K562 (cell line): ENCODE measurements around the gene IL10RB. TPM values are rescaled to one million over a fixed set of nuclear protein-coding genes. Genes with fewer than 3 reads are reported as not detected.

Experiments used
- ATAC-seq: fragments of 200-7000 bp; cut with Tn5 transposase; 3 replicates; pipeline ENCODE4 v1.9.1; 2020; ENCODE audit warnings: moderate library complexity
- BruUV-seq: library from RNA; stranded (reverse); fragments of 400-500 nt; replicated peaks from 2 replicates; lab custom pipeline; 2021; lab: Mats Ljungman, UMichigan
- CTCF ChIA-PET: fragments of 300-600 bp; formaldehyde crosslinking; extraction: SDS; loops from one replicate; lab custom pipeline; 2021; ENCODE audit warnings: low intra/inter-chr PET ratio; lab: Yijun Ruan, JAX
- POLR2A ChIA-PET: fragments of 300-600, 350-650 bp; sonication (Branson Sonifier 250); formaldehyde crosslinking; extraction: SDS; loops from one replicate; lab custom pipeline; 2021; ENCODE audit warnings: antibody characterized with exemption, inconsistent platforms; lab: Yijun Ruan, JAX
- DNase-seq, 4 experiments: peaks; one replicate each; pipeline versions ENCODE4 v3.0.0 to v3.0.0-alpha.2; 2011 to 2018; ENCODE audit warnings: low spot score in 3 of 4, mixed read lengths in 3 of 4; ENCODE audit errors: extremely low read depth in 1 of 4
- FAIRE-seq: peaks from 2 replicates; lab custom pipeline; 2011; peaks lifted over from hg19 to GRCh38; lab: Jason Lieb, UNC
- H2AFZ ChIP-seq: 2 replicates; pipeline ENCODE4 v1.6.0; 2011; ENCODE audit warnings: low read depth, low read length, control low read depth, inconsistent platforms
- H3K27ac ChIP-seq: fragments of 200-600 bp; 3 replicates; pipeline ENCODE4 v1.8.0; 2011; ENCODE audit warnings: low read depth, mild to moderate bottlenecking, control low read depth, inconsistent platforms, low read length, moderate library complexity, mixed read lengths; ENCODE audit errors: extremely low read depth
- H3K27me3 ChIP-seq, 2 experiments: fragments of 300-600 bp in 1 of 2; 2 replicates in 1 of 2; 3 replicates in 1 of 2; pipeline versions ENCODE4 v1.6.0 to v1.8.0; 2011; ENCODE audit warnings: inconsistent platforms in 2 of 2, low read length in 2 of 2, mild to moderate bottlenecking in 1 of 2, mixed read lengths in 1 of 2, moderate library complexity in 1 of 2; ENCODE audit not compliant: control insufficient read depth in 2 of 2, insufficient read depth in 2 of 2
- H3K36me3 ChIP-seq: fragments of 300-600 bp; 3 replicates; pipeline ENCODE4 v1.8.0; 2011; ENCODE audit warnings: mild to moderate bottlenecking, low read length, inconsistent platforms; ENCODE audit not compliant: control insufficient read depth, insufficient read depth
- H3K4me1 ChIP-seq, 2 experiments: fragments of 200-600 bp in 1 of 2; replicated peaks in 1 of 2; 2 replicates in 1 of 2; 3 replicates in 1 of 2; pipeline versions ENCODE4 v1.5.1 to v1.8.0; 2011; ENCODE audit warnings: inconsistent platforms in 2 of 2, low read length in 2 of 2, mild to moderate bottlenecking in 1 of 2, mixed read lengths in 1 of 2, moderate library complexity in 1 of 2; ENCODE audit not compliant: control insufficient read depth in 2 of 2, insufficient read depth in 2 of 2
- H3K4me2 ChIP-seq: 2 replicates; pipeline ENCODE4 v1.6.1; 2011; ENCODE audit warnings: low read length, control low read depth, inconsistent platforms, mixed read lengths; ENCODE audit not compliant: insufficient read depth
- H3K4me3 ChIP-seq: fragments of 200-600 bp; sonication (generic), shearing (Covaris generic); 2 replicates; pipeline ENCODE4 v1.5.1; 2016; ENCODE audit warnings: control low read depth, inconsistent platforms
- H3K79me2 ChIP-seq: fragments of 200-600 bp; 3 replicates; pipeline ENCODE4 v1.8.0; 2011; ENCODE audit warnings: low read length, inconsistent platforms; ENCODE audit not compliant: control insufficient read depth, insufficient read depth
- H3K9ac ChIP-seq, 2 experiments: 2 replicates each; pipeline versions ENCODE4 v1.6.0 to v1.6.1; 2011; ENCODE audit warnings: low read depth in 2 of 2, low read length in 2 of 2, control low read depth in 1 of 2, inconsistent platforms in 1 of 2, mild to moderate bottlenecking in 1 of 2, mixed read lengths in 1 of 2; ENCODE audit not compliant: insufficient read depth in 1 of 2
- H3K9me1 ChIP-seq: one replicate; pipeline ENCODE4 v1.6.0; 2011; ENCODE audit warnings: inconsistent platforms, mild to moderate bottlenecking, low read length, moderate library complexity; ENCODE audit not compliant: control insufficient read depth, insufficient read depth
- H3K9me3 ChIP-seq: replicated peaks from 2 replicates; pipeline ENCODE4 v1.5.1; 2011; ENCODE audit warnings: low read depth, low read length, inconsistent platforms; ENCODE audit not compliant: control insufficient read depth, insufficient read depth
- H4K20me1 ChIP-seq: replicated peaks from 2 replicates; pipeline ENCODE4 v1.6.1; 2011; ENCODE audit warnings: low read length, inconsistent platforms, mixed read lengths; ENCODE audit not compliant: control insufficient read depth, insufficient read depth
- C11orf30 ChIP-seq: fragments of 450-650 bp; IDR thresholded peaks from 2 replicates; pipeline ENCODE4 v1.6.1; 2016; ENCODE audit warnings: low read depth, mild to moderate bottlenecking
- GATAD2B ChIP-seq: fragments of 450-650 bp; IDR thresholded peaks from 2 replicates; pipeline ENCODE4 v1.6.1; 2017; ENCODE audit warnings: mild to moderate bottlenecking, borderline replicate concordance
- SPI1 ChIP-seq: IDR thresholded peaks from 2 replicates; pipeline ENCODE4 v1.6.1; 2011; ENCODE audit warnings: low read depth, low read length, control low read depth, borderline replicate concordance
- ZC3H11A ChIP-seq: IDR thresholded peaks from 2 replicates; pipeline ENCODE4 v1.6.1; 2012; ENCODE audit warnings: low read depth, low read length, improper control_type of control experiment
- ZNF699 ChIP-seq: fragments of 250-450 bp; sonication (Bioruptor Pico); IDR thresholded peaks from 2 replicates; pipeline ENCODE4 v1.8.0; 2021; ENCODE audit warnings: mild to moderate bottlenecking, moderate library complexity; ENCODE audit not compliant: insufficient replicate concordance
- WGBS: fragments of 100-300 bp; shearing (Covaris generic); methylation state at CpG from one replicate; pipeline ENCODE4 v1.1.6; 2016; ENCODE audit warnings: low coverage, mixed read lengths; ENCODE audit not compliant: insufficient coverage; ENCODE audit errors: missing lambda C conversion rate; 5-methylcytosine and 5-hydroxymethylcytosine counted together
- in situ Hi-C: fragments of 300-500 bp; cut with MboI; formaldehyde crosslinking; loops from 4 replicates; pipeline ENCODE4 v1.15.0; 2018; ENCODE audit warnings: inconsistent platforms, mixed read lengths
- intact Hi-C: fragments of 100-400 bp; cut with micrococcal nuclease; formaldehyde crosslinking; loops from 2 replicates; pipeline ENCODE4 v1.14.2; 2022
- polyA plus RNA-seq, 8 experiments: library from polyadenylated mRNA; depleted of rRNA in 4 of 8; stranded (reverse) in 5 of 8; unstranded in 3 of 8; fragments of >200 nt; fragmentation: Nextera tagmentation in 2 of 8; fragmentation: Illumina TruSeq in 1 of 8; extraction: Ambion mirVana in 2 of 8; extraction: Trizol in 1 of 8; gene quantifications; 2 replicates each; pipeline versions ENCODE4 v1.2.1 to v1.2.3, GENCODE V29; 2011 to 2014; ENCODE audit warnings: inconsistent platforms in 1 of 8, missing spikeins in 1 of 8
- total RNA-seq, 7 experiments: library from RNA; depleted of rRNA in 6 of 7; stranded (reverse); fragments of >200 nt in 6 of 7; fragmentation: Illumina TruSeq in 2 of 7; extraction: Trizol in 2 of 7; gene quantifications; 2 replicates each; pipeline versions ENCODE4 v1.2.1 to v1.2.3, GENCODE V29; 2011 to 2021; ENCODE audit warnings: low replicate concordance in 1 of 7

IL10RB gene
- total and polyA plus RNA-seq, 9 of the 15 experiments (the other 6 are each of a cell fraction or from before 2014, with no cell fraction given): 10.9 to 33.8 (median 23.0) TPM

DNA sequence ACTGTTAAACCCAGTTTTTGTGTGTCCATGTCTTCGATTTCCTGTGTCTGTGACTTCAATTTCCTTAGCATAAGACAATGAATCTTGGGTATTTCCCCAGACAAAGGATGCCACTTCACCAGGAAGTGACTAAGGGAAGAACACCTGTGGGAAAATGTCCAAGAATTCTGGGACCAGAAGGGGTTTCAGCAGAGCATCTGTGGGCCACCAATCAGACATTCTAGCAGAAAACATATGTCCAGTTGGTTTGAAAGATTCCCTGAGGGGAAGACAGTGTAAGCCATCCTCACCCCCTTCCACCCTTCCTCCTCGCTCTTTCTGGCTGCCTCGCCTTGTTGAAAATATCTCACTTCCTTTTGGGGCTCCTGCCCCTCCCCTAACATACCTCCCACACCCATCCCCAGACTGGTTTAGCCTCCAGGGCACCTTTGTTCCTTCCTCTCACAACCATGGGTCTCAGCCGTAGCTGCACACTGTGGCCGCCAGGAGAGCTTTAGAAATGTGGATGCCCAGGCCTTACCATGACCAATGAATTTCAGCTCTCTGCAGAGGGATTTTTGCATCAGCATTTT, 33.1 kb downstream of the IL10RB start:
- DNase-seq (no peak), ATAC-seq (peak; percentile 17; the same call in 2 of the 3 replicates), FAIRE-seq (no peak)
- no peak overlapping the region; the same call in 1 of the 2 replicates for H2AFZ ChIP-seq
- TF ChIP-seq ZNF699 (CRISPR knock-in tag): no peak
- no peak for TF ChIP-seq GATAD2B
- 0 out of 2 replicates have a peak, but pooled peaks have one; percentile 19 for TF ChIP-seq SPI1
- TF ChIP-seq C11orf30: peak; percentile 34; the same call in 1 of the 2 replicates
- TF ChIP-seq ZC3H11A: no peak
- no peaks in the 10 kb centered on the region for H4K20me1 ChIP-seq
- no peak overlapping the region for H3K4me2 ChIP-seq
- WGBS: 44% methylated on average over 5 of the region's 5 CpGs
- no peak overlapping the region for H3K4me3 ChIP-seq
- in situ Hi-C loops: no loop called here
- ChIA-PET POLR2A (interaction anchor here (0.8 to 3.8 kb wide), 7 partner anchors 9 to 63 kb away, joined by 3 to 13 read pairs (median 4); no protein-coding TSS in a partner anchor), CTCF (interaction anchor here (0.7 kb wide), 1 partner anchor 172 kb away, joined by 4 read pairs; no protein-coding TSS in a partner anchor)
- H3K9me3 ChIP-seq: no peaks in the 10 kb centered on the region
- intact Hi-C loops: no loop called here
- no peak overlapping the region for H3K27ac ChIP-seq
- H3K4me1 ChIP-seq: peaks cover 5 to 34% of the 10 kb centered on the region in 2 experiments
- no TSS peak for BruUV-seq
- H3K79me2 ChIP-seq: no peaks in the 10 kb centered on the region
- H3K36me3 ChIP-seq: no peaks in the 10 kb centered on the region
- no peaks in the 10 kb centered on the region for H3K9me1 ChIP-seq
- H3K27me3 ChIP-seq: no peaks in the 10 kb centered on the region
- H3K9ac ChIP-seq: no peak overlapping the region
